HAP-1 (cell line): Measurements from ENCODE around the gene IL22RA2.
"Not testable (repeated sequence)": the region's sequence is repeated elsewhere in the genome, so short reads cannot be mapped to it uniquely, and the experiment has no call there.

Source experiments
- DNase-seq, 2 experiments: peaks; one replicate each; pipeline ENCODE4 v3.0.0-alpha.2; 2016 to 2020; ENCODE audit warnings: low spot score in 2 of 2
- H3K27me3 ChIP-seq: fragments of 250-450 bp; sonication (Bioruptor Pico); 2 replicates; pipeline ENCODE4 v1.5.1; 2020; ENCODE audit warnings: low read depth, mild to moderate bottlenecking, moderate library complexity
- H3K36me3 ChIP-seq: fragments of 250-450 bp; sonication (Bioruptor Pico); replicated peaks from 2 replicates; pipeline ENCODE4 v1.5.1; 2020; ENCODE audit warnings: mild to moderate bottlenecking
- H3K4me1 ChIP-seq: fragments of 250-450 bp; sonication (Bioruptor Pico); 2 replicates; pipeline ENCODE4 v1.5.1; 2020; ENCODE audit warnings: mild to moderate bottlenecking
- H3K4me3 ChIP-seq: fragments of 250-450 bp; sonication (Bioruptor Pico); 2 replicates; pipeline ENCODE4 v1.5.1; 2020; ENCODE audit warnings: mild to moderate bottlenecking, moderate library complexity
- H3K9me3 ChIP-seq: fragments of 250-450 bp; sonication (Bioruptor Pico); 2 replicates; pipeline ENCODE4 v1.5.1; 2020; ENCODE audit warnings: mild to moderate bottlenecking, moderate library complexity
- in situ Hi-C: fragments of 300-500 bp; cut with MboI; formaldehyde crosslinking; loops from 3 replicates; pipeline ENCODE4 v1.14.3; 2020; ENCODE audit warnings: low sequenced_read_pairs, inconsistent platforms, mixed read lengths

Gene IL22RA2, protein sequence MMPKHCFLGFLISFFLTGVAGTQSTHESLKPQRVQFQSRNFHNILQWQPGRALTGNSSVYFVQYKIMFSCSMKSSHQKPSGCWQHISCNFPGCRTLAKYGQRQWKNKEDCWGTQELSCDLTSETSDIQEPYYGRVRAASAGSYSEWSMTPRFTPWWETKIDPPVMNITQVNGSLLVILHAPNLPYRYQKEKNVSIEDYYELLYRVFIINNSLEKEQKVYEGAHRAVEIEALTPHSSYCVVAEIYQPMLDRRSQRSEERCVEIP

DNA sequence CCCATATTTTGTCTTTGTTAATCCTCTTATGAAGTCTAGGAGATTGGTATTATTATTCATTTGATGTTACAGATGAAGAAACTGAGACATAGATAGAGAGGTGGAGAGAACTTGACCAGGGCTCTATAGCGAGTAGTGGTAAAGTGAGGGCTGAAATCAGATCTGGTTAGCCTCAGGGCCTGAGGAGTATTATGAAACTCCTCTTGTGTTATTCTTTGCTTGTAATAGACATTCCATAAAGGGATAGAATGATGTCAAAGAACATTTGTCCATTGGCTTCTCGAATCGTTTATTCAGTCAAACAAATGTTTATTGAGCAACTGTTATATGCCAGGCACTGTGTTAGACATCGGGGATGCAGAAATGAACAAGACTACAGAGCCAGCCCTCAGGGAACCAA is at the start of gene IL22RA2:
Gene IL22RA2, minus strand, starts transcription at position 144 of the 400 bp plus-strand sequence. CDS start 11,895 bp downstream, outside the sequence.
- Histone ChIP-seq H3K27me3 (no peaks in the 10 kb centered on the region; the same call in 1 of the 2 replicates), H3K4me1 (peaks cover 8% of the 10 kb centered on the region), H3K36me3 (no peaks in the 10 kb centered on the region), H3K4me3 (no peak within 1 kb of the TSS), H3K9me3 (no peaks in the 10 kb centered on the region)
- in situ Hi-C loops = no loop called here
- no peak for DNase-seq

DNA sequence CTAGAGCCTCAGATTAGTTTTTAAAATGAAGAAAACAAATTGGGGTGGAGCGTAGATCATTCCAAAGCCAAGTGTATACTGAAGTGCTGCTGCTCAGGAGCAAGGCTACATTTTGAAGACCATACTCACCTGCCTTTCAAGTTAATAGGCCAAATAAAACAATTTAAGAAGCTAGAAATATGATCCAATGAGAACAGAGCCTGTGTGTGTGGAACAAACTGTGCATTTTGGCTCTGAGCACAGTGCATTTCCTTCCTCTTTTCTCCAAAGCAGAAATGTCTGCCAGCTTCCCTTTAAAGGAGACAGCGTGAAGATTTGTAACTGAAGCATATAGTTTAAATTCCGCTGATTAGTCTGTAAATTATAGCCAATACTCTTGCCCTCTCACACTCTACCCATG is 48.9 kb upstream of the IL22RA2 start:
- DNase-seq = no peak
- peaks cover 15% of the 10 kb centered on the region for H3K4me1 ChIP-seq
- no peak overlapping the region for H3K4me3 ChIP-seq
- H3K36me3 ChIP-seq = no peaks in the 10 kb centered on the region
- in situ Hi-C loops = no loop called here
- H3K9me3 ChIP-seq = no peaks in the 10 kb centered on the region
- H3K27me3 ChIP-seq = no peaks in the 10 kb centered on the region

DNA sequence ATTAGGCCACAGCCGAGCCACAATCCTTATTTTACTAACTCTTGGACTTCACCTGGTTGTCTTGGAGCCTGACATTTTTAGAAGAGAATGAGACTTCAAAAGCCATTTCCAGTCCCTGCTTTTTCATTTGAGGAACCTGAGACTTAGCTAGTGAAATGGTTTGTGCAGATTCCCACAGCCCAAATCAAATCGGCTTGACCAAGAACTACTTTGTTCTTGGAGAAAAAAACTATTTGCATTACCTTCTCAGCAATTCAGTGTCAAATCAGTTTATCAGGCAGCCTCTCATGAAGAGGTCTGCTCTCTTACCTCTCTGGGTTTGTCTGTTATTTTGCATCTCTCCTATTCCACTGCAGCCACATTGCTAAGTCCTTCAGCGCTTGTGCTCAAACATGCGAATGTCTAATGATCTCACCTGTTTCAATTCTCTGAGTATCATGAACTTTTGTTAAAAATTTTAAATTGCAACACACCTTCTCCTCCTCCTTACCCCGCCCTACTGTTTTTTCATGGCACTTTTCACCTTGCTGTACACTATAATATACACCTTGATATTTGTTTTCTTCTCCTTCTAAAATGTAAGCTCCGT is 46.3 kb upstream of the IL22RA2 start:
- H3K36me3 ChIP-seq = no peaks in the 10 kb centered on the region
- no peaks in the 10 kb centered on the region for H3K9me3 ChIP-seq
- in situ Hi-C loops = no loop called here
- DNase-seq = no peak
- H3K4me3 ChIP-seq = peak overlapping the region; percentile 81
- H3K4me1 ChIP-seq = peaks cover 15% of the 10 kb centered on the region
- H3K27me3 ChIP-seq = no peaks in the 10 kb centered on the region

DNA sequence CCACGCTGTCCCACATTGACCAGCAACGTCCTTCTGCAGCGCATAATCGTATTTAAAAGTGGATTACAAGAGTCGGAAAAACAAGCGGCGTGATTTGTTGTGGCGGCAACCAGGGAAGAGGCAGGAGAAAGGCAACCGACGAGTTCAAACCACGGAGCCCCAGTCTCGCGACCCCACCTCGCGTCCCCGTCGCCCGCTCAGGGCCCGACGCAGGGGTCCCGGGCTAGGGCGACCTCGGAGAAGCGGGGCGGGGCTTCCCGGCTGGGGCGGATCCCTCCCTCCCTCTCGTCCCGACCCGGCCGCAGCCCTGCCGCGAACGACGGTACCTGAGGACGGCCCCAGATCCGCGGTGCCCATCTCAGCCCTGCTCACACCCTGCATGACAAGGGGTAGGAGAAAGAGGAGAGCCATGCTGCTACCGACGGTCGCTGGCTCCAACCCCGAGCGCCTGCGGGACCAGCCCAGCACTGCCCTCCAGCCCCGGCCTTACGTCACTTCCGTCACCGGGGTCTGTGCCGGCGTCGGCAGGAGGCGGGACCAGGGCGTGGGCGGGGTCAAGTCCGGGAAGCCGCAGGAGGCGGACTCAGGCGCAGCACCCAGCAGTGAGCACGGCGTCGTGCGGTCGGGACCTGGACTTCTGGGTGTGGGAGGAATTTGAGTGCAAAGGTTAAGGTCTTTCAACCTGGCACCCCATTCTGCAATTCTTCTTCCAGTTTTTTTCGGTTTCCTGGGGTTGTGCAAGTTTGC is 45.6 kb upstream of the IL22RA2 start, which contains the start of gene IFNGR1:
Gene IFNGR1, minus strand, starts transcription at position 469 of the 747 bp plus-strand sequence. Its CDS starts 58 bp downstream, at position 411.
- Histone ChIP-seq H3K4me1 (peaks cover 15% of the 10 kb centered on the region), H3K27me3 (no peaks in the 10 kb centered on the region), H3K4me3 (peak within 1 kb of the TSS; percentile 81), H3K9me3 (no peaks in the 10 kb centered on the region), H3K36me3 (no peaks in the 10 kb centered on the region)
- in situ Hi-C loops = no loop called here
- DNase-seq = peak; percentile 86 to 98

DNA sequence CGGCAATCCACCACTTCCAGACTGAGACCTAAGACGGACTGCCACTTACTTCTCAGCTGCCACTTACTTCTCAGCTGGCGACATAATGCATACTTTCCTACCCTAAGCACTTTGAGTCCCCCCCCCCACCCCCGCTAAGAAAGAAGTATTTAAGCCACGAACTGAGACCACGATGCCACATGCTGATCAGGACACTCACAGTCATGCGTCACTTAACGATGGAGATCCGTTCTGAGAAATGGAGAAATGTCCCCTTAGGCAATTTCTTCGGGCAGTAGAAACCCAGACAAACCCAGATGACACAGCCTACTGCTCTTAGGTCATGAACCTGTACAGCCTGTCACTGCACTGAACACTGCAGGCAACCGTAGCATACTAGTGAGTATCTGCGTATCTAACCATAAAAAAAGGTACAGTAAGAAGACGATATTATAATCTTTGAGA is 45.1 kb upstream of the IL22RA2 start:
- DNase-seq = peak; percentile 40 to 41
- H3K4me1 ChIP-seq = peaks cover 15% of the 10 kb centered on the region
- no peaks in the 10 kb centered on the region for H3K9me3 ChIP-seq
- peak overlapping the region; percentile 81 for H3K4me3 ChIP-seq
- in situ Hi-C loops = no loop called here
- H3K36me3 ChIP-seq = no peaks in the 10 kb centered on the region
- no peaks in the 10 kb centered on the region for H3K27me3 ChIP-seq

DNA sequence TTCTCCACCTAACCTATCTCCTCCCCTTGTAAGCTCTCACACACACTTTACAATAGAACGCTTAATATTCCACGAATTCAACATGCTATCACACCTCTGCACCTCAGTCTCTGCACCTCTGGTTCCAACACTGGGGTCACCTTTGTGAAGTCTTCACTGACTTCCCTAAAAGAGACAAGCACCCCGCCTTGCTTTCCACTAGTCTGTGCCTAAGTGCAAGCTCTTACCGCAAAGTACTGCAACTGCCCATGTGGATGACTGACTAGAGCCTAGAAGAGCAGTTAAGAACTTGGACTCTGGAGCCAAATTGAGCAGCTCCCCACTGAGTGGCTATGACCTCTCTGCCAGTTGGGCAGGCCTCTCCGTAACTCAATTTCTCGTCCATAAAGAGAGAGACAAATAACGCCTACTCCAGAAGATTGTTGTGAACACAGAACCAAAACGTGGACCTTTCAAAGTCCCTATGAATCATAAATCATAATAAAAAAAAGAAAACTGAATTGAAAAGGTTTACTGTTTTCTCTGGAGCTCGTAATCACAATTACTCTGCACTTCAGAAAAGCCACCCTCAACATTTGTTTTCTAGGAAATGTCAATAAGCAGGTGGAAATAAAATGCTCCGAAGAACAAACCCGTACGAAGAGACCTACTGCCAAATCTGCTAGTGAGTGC is 44.5 kb upstream of the IL22RA2 start:
- peaks cover 15% of the 10 kb centered on the region for H3K4me1 ChIP-seq
- in situ Hi-C loops = no loop called here
- no peaks in the 10 kb centered on the region for H3K27me3 ChIP-seq
- no peaks in the 10 kb centered on the region for H3K36me3 ChIP-seq
- DNase-seq = peak in 1 of 2 experiments; percentile 4
- H3K4me3 ChIP-seq = peak overlapping the region; percentile 81
- H3K9me3 ChIP-seq = no peaks in the 10 kb centered on the region

DNA sequence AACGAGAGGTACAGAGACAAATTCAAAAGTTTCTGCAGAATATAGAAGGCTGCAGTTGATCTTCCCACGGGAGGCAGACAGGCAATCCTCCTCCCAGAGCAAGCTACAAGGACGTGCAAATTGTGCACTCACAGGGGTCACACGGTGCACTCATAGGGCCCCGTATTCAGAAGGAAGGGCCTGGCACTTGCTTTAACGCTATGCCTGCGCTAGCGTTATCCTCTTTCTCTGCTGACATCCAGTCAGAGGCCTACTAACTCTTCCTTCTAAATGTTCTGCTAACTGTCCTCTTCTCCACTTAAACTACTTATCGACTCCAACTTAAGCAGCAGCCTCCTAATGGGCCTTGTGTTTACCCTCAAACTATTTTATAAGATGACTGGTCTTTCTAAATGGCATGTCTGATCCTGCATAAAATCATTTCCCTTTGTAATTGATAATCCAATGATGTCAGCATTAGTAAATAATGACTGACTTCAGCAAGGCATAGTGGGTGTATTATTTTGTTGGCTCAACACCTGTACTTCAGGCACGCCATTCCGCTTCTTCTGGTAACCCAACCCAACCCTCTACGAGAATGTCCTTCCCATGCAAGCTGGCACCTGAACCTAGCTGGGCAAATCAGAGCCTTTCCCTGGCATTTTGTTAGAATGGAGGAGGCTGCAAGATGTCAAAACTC is 43.6 kb upstream of the IL22RA2 start:
- Histone ChIP-seq H3K4me1 (peaks cover 15% of the 10 kb centered on the region), H3K27me3 (no peaks in the 10 kb centered on the region), H3K4me3 (no peak overlapping the region), H3K36me3 (no peaks in the 10 kb centered on the region), H3K9me3 (no peaks in the 10 kb centered on the region; the same call in 1 of the 2 replicates)
- in situ Hi-C loops = no loop called here
- peak in 1 of 2 experiments; percentile 2 for DNase-seq

DNA sequence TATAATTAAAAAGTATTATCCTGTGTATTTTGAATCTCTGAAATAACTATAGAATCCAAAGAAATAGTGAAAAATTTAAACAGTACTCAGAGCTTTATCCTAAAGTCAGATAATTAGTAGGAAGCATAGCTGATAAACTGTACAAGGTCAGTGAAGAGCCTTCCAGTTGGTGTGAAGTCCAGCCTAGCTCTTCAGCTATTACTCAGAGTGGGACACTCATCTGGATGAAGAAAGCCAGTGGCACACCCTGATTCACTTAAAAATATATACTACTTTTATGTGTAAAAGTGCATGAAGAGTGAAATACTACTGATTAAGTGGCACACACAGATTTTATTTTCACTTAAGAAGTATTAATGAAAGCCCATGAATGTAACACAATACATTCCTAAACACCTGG is 42.7 kb upstream of the IL22RA2 start:
- Histone ChIP-seq H3K36me3 (no peaks in the 10 kb centered on the region), H3K4me3 (no peak overlapping the region), H3K27me3 (no peaks in the 10 kb centered on the region), H3K4me1 (peaks cover 15% of the 10 kb centered on the region), H3K9me3 (no peaks in the 10 kb centered on the region; the same call in 1 of the 2 replicates)
- in situ Hi-C loops = no loop called here
- DNase-seq = no peak

DNA sequence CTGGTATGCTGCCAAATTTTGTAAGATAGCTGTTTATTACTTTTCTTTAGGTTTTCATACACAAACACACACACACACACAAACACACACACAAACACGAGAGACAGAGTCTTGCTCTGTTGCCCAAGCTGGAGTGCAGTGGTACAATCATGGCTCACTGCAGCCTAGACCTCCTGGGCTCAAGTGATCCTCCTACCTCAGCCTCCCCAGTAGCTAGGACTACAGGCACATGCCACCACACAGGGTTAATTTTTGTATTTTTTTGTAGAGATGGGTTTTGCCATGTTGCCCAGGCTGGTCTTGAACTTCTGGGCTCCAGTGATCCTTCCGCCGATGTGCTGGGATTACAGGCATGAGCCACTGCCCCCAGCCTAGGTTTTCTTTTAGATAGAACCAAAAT is 42.2 kb upstream of the IL22RA2 start:
- H3K36me3 ChIP-seq, in situ Hi-C loops, H3K9me3 ChIP-seq, DNase-seq, H3K27me3 ChIP-seq, H3K4me3 ChIP-seq: not testable (repeated sequence)
- H3K4me1 ChIP-seq = peaks cover 15% of the 10 kb centered on the region

DNA sequence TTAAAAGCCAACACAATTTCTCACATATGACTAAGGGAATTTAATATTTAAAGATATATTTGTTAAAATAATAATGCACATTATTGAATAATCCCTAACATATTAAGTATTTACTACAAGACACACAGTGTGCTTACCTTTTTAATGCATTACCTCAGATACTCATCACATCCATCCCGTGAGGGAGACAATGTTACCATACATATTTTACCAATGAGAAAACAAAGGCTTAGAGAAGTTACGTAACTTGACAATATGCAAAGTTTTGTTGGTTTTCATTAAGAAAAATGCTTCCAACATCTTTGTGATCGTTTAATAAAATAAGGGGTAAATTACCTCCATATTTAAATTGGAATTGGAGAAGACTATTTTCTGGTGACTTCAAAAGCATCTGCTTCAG is 41.5 kb upstream of the IL22RA2 start:
- in situ Hi-C loops = no loop called here
- peaks cover 2% of the 10 kb centered on the region; the same call in 1 of the 2 replicates for H3K9me3 ChIP-seq
- no peaks in the 10 kb centered on the region for H3K36me3 ChIP-seq
- no peaks in the 10 kb centered on the region for H3K27me3 ChIP-seq
- H3K4me1 ChIP-seq = peaks cover 15% of the 10 kb centered on the region
- no peak for DNase-seq
- no peak overlapping the region for H3K4me3 ChIP-seq

DNA sequence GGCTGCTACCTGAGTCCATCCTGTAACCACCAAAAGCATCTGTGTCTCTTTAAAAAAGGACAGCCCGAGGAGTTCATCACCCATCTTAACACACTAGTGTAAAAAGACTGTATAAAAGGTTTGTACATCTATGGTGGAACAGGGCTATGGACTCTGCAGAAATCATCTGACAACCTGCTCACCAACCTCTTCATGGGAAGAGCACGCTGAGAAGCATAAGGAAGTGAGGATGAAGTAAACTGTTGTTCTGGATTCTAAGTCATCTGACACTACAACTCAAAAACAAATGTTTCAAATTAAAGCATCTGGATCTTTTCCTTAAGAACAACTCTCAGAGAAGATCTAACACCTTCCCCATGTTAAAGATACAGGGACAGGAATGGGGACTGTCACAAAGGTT is 40.4 kb upstream of the IL22RA2 start:
- Histone ChIP-seq H3K27me3 (no peaks in the 10 kb centered on the region), H3K4me3 (no peak overlapping the region), H3K9me3 (peaks cover 6% of the 10 kb centered on the region; the same call in 1 of the 2 replicates), H3K36me3 (peaks cover 3% of the 10 kb centered on the region; the same call in 1 of the 2 replicates), H3K4me1 (peaks cover 11% of the 10 kb centered on the region)
- in situ Hi-C loops = no loop called here
- DNase-seq = no peak

DNA sequence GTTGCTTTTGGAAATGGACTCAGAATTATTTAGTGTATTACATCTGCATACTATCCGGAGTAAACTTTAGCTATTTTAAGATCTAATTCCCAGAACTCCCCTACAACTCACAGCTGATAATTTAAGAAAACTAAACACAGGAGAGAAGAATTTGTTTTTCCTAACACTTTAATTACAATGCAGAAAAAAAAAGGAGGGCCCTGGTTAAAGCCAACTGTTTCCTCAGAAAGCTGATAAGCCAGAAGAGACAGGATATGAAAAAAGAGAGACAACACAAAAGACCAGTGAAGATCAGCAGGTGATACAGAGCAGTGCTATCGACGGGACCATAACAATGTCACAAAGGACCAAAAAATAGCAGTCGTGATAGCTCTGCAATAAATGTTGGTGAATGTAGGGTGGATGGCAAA is 39.9 kb upstream of the IL22RA2 start:
- Histone ChIP-seq H3K36me3 (peaks cover 3% of the 10 kb centered on the region; the same call in 1 of the 2 replicates), H3K4me1 (peaks cover 11% of the 10 kb centered on the region), H3K27me3 (no peaks in the 10 kb centered on the region), H3K9me3 (peaks cover 6% of the 10 kb centered on the region; the same call in 1 of the 2 replicates), H3K4me3 (no peak overlapping the region)
- in situ Hi-C loops = no loop called here
- DNase-seq = no peak

DNA sequence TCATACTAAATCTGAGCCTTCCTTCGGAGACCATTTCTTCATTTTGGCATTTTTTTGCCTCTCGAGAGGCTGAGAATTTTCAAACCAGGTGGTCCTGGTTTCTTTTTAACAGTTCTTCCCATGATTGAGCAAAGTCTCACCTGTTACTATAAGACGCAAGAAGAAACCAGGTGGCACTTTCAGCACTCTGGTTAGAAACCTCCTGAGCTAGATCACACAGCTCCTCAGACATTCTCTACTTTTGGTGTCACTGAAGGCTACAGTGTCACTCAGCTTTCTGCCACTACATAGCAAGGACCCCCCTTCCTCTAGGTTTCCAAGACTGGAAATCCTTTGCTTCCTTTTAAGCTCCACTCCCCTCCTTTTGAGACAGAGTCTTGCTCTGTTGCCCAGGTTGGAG is 38.5 kb upstream of the IL22RA2 start:
- DNase-seq = no peak
- Histone ChIP-seq H3K9me3 (peaks cover 11% of the 10 kb centered on the region), H3K4me3 (no peak overlapping the region), H3K36me3 (peaks cover 3% of the 10 kb centered on the region; the same call in 1 of the 2 replicates), H3K27me3 (no peaks in the 10 kb centered on the region), H3K4me1 (peaks cover 2% of the 10 kb centered on the region)
- in situ Hi-C loops = no loop called here
